ENCODE measurements around the gene ADAM12. TPM values are rescaled to one million over a fixed set of nuclear protein-coding genes. Genes with fewer than 3 reads are reported as not detected.

ADAM12 gene
- total RNA-seq, 1 experiment from 2014 or later: not detected

DNA sequence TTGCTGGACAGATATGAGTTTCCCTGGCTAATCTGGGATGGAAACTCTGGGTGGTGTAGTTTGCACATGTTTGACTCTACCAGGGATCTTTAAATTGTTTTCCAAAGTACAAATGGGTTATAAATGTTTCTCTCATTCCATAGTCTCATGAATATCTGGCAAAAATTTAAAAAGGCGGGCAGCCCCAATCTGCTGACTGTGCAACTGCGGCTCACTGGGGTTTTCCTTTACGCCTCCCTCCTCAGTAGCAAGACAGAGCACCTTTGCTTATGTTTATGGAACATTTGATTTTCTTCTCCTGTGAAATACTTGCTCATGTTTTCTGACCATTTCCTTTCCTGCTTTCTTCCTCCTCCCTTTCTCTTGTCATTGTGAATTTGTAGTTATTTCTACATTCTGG, 105.0 kb downstream of the ADAM12 start:
- in situ Hi-C loops (cut with HindIII; ENCODE audit: low sequenced_read_pairs): no loop called here
- no peak for DNase-seq (ENCODE audit: low spot score)

DNA sequence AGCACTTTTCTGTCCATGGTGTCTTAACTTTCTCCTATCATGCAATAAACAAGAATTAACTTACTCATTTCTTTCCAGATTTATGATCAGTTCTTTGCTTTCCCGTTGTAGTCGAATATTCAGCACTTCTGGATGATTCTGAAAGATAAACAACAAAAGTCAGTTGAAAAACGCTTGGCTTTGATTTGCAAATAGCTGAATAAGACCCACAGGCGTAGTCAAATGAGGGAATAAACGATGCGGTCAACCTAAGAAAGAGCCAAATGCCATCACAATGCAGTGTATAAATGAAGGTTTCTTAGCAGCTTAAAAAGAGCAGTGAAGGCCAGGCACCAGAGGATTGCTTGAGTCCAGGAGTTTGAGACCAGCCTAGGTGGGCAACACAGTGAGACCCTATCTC, 109.4 kb downstream of the ADAM12 start:
- in situ Hi-C loops (cut with HindIII; ENCODE audit: low sequenced_read_pairs): no loop called here
- no peak for DNase-seq (ENCODE audit: low spot score)

DNA sequence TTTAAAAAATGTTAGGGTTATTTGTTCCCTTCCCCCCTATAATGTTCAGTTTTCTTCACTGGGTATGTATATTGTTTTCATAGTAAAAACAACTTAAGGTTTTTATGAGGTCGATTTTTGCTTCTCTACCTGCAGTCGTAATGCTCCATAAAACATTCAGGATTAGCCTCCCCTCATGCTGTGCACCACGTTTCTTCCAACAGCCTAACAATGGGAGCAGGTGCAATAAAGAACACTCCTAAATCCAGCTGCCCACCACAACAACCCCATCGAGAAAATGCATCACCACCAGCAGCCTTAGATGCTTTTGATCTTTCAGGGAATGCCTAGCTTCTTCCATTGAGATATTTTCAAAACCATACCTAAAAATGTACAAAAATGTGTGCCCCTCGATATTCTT, 111.1 kb downstream of the ADAM12 start:
- in situ Hi-C loops (cut with HindIII; ENCODE audit: low sequenced_read_pairs): no loop called here
- no peak for DNase-seq (ENCODE audit: low spot score)

DNA sequence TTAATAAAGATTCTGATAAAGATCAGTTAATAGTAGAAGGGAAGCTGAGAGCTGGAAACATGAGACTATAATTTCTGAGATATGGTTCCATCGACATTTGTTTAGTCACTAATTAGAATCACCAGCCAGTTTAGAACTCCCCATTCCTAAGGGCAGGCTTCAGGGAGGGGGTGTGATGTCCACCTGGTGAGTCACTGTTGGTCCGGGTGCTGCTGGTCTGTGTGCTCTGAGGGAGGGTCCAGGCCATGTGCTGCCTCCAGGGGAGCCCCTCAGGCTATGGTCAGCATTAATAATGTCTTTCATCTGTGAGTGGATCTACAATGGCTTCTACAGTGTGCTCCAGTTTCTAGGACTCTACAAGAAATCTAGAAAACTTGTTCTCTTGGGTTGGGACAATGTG, 115.8 kb downstream of the ADAM12 start:
- in situ Hi-C loops (cut with HindIII; ENCODE audit: low sequenced_read_pairs): no loop called here
- DNase-seq (ENCODE audit: low spot score): no peak

DNA sequence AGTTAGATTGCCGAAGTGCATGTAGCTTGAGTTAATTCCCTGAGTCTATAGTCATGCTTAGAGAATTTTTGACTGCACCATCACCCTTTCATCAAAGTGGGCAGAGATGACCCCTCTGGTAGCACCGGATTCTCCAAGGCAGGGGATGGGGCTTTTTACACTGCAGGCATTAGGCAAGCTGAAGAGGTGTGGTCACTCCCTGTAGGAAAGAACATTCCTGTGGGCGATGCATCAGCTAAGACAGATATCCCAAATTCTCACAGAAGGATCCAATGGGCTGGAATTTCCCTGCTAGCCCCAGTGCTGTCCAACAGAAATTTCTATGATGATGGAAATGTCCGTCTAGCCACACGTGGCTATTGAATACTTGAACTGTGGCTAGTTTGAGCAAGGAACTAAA, 118.2 kb downstream of the ADAM12 start:
- no peak for DNase-seq (ENCODE audit: low spot score)
- in situ Hi-C loops (cut with HindIII; ENCODE audit: low sequenced_read_pairs): no loop called here

DNA sequence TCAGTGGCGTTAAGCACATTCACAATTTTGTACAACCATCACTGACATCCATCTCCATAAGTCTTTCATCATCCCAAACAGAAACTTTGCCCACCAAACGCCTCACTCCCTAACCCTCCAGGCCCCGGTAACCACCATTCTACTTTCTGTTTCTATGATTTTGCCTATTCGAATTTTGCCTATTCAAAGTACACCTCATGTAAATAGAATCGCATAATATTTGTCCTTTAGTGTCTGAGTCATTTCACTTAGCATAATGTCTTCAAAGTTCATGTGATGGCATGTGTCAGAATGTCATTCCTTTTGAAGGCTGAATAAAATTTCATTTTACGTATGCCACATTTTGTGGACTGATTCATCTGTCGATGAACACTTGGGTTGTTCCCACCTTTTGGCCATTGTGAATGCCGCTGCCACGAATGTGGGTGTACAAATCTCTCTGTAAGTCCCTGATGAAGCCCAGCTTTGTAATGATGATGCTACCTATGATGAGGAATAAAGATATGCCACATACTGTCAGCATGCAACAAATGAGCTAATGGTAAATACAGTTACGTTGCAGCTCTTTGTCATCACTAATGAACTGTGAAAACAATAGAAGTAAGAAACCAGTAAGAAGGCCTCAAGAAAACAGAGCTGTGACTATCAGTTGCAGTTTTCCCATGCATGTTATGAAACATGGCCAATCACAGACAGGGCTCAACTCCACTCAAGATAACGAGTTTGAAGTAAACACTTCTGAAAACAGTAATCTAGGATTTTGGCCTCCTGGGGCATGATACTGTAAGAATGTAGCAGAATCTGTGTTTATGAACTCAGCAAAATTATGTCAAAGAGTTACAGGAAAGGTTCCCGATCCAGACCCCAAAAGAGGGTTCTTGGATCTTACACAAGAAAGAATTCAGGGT, 120.0 kb downstream of the ADAM12 start:
- in situ Hi-C loops (cut with HindIII; ENCODE audit: low sequenced_read_pairs): no loop called here
- DNase-seq (ENCODE audit: low spot score): no peak

DNA sequence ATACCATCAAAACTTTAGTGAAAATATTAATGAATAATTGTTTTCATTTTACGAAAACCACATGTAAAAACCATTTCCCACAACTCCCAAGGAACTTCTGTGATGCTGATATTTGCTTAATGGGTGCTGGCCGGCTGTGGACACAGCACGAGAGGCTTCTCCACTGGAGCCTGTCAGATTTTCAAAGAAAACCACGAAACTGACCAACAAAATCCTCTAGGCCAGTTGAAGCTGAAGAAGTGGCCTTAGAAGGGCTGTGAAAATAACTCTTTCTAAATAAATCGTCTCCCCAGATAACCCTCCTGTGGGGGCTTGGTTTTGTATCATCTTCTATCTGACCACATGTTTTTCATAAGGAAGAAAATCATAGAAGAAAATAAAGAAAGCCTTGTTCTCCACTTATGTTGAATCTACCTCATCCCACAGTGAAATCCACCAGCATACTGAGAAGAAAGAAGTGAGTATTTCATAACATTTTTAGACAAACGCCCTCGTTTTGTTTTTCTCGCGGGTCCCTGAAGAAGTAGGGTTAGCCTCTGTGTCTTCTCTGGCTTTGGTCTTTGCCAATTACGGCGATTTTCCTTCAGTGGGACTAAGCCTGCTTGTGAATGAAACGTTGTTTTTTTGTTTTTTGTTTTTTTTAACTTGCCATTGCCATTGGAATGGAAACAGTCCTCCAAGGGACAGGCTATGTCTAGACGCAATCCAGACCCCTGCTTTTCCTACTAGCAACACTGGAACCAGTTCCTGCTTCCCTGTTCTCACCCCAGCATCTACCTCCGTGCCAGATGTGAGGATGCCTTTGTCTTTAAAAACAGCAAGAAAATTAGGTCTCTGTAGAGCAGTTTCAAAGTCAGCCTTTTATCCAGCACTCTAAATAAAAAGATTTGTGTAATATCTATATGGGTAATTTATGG, 123.9 kb downstream of the ADAM12 start:
- in situ Hi-C loops (cut with HindIII; ENCODE audit: low sequenced_read_pairs): no loop called here

DNA sequence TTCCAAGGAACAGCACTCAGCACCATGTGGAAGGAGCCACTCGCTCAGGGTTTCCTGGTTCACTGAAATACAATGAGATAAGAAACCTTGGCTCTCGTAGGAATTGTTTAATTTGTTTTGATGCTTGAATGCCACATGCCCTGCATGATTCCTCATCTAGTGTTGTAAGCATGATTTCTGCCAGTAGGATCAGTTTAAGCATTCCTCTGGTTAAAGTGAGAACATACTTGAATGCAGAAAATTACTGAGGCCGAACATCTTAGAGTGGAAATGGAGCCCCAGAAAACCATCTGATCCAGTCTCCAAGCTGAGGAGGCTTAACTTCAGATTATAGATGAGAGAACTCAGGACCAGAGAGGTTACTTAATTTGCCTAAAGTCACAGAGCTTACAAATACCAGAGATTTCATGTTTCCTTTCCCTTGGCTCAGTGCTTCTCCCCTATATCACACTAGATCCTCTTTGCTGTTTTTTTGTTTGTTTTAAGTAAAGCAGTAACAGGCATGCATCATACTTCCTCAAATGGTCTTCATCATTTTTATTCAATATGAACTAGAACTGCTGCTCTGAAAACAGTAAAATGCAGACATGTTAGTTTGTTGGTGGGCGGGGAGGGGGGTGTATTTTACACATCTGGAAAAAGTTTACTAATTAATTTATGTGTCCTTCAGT, 125.1 kb downstream of the ADAM12 start:
- DNase-seq (ENCODE audit: low spot score): no peak
- in situ Hi-C loops (cut with HindIII; ENCODE audit: low sequenced_read_pairs): no loop called here

More for the DNA sequence above, 123.9 kb downstream of the ADAM12 start:
- no peak for DNase-seq (ENCODE audit: low spot score)

DNA sequence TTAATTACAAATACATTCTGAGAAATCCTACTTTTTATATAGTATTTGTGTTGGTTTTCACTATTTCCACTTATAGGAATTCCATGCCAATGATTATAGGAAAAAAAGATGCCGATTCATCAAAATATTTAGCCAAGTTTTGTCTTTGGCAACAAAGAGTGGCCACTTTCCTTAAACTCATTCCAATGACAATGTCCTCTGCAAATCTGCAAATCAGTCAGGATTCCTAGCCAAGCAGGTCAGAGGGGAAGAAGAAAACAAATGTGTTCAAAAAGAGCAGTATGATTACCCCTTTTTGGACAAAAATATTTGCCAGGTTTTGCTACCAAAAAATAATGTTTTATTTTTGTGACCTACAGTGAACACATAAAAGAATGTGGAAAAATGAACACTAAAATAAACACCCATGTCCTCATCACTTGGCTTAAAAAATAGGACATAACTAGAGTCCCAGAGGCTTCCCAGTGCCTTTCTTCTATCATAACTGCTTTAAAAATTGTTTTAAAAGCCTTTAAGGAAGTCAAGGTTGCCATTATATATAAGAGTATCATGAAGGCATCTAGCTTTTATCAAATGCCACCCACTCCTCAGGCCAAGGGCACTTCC, 125.9 kb downstream of the ADAM12 start:
- in situ Hi-C loops (cut with HindIII; ENCODE audit: low sequenced_read_pairs): no loop called here
- DNase-seq (ENCODE audit: low spot score): no peak

DNA sequence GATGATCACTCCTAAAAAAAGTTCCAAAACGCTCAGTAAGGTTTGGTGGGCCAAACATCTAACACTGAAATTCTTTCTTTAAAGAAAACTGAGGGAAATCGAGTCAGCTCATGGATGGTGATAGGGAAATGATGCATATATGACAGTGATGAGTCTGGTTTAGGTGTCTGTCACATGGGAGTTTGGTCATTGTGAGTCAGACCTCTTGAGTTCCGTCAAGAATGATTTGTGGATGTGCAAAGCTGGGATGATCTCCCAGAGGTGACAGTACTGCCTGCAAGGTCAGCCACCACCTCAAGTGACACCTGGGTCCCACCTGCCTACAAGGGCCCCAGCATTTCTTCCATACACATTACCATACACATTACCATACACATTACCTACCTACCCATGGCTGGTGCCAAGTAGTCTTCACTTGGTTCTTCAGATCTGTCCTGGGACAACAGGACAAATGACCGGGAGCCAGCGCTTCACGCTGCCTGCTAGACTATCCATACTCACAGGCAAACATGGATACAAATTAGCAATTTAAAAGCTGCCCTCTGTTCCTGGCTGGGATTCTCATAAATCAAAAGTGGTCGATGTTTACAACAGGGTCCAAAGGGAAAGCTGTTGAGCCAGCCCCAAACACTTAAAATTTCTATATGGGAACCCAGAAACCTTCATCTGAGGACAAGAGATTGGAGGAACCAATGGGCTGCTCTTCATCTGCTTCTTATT, 128.4 kb downstream of the ADAM12 start:
- in situ Hi-C loops (cut with HindIII; ENCODE audit: low sequenced_read_pairs): no loop called here
- no peak for DNase-seq (ENCODE audit: low spot score)

DNA sequence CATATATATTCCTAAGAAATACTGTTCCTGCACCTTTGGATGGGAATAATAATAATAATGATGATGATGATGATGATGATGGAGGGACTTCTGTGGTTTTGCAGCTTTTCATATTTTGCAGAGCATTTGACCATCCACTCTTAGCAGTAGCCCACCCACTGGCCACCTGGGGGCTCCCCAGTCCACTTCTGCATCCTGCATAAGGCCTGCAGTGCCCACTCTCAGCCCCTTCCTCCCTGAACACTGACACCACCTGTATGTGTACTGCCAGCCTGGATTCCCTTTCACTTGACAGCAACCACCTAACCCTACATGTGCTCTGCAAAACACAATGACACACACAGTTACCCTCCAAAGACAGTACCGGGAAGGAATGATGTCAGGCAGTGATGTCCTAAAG, 131.4 kb downstream of the ADAM12 start:
- in situ Hi-C loops (cut with HindIII; ENCODE audit: low sequenced_read_pairs): no loop called here
- no peak for DNase-seq (ENCODE audit: low spot score)

DNA sequence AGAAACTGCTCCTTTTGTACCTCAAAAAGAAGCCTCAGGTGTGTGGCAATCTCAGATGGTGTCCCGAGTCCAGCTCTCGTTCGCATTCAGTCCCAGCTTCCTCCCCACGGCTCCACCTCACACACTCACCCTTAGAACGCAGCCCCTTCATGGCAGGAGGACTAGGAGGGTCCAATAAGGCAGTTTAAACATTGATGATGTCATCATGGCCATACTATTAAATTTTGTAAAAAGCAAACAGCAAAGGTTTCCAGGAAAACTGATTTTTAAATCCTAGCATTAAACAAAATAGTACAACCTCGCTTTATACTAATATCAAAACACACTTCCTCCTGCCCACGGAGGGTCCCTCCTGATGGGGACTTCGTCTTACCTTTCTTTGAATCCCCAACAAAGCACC, 133.0 kb downstream of the ADAM12 start:
- no peak for DNase-seq (ENCODE audit: low spot score)
- in situ Hi-C loops (cut with HindIII; ENCODE audit: low sequenced_read_pairs): no loop called here

DNA sequence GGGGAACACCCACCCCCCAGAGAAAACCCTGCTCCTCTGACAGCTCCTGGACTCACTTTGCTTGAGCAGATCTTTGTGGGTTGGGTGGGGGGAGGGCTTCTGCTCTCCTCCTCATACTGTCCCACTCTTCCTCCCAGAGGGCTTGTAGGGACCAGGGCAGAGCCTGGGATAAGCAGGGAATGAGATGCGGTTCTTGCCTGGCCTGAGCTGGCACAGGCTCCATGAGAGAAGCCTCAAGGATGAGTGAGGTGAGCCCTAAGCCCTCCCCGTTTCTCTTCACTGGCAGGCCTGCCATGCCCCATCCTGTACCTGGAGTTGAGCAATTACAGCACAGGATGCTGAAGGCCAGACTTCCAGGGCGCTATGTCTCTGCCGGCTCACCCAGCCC, 134.7 kb downstream of the ADAM12 start:
- in situ Hi-C loops (cut with HindIII; ENCODE audit: low sequenced_read_pairs): no loop called here
- DNase-seq (ENCODE audit: low spot score): no peak

DNA sequence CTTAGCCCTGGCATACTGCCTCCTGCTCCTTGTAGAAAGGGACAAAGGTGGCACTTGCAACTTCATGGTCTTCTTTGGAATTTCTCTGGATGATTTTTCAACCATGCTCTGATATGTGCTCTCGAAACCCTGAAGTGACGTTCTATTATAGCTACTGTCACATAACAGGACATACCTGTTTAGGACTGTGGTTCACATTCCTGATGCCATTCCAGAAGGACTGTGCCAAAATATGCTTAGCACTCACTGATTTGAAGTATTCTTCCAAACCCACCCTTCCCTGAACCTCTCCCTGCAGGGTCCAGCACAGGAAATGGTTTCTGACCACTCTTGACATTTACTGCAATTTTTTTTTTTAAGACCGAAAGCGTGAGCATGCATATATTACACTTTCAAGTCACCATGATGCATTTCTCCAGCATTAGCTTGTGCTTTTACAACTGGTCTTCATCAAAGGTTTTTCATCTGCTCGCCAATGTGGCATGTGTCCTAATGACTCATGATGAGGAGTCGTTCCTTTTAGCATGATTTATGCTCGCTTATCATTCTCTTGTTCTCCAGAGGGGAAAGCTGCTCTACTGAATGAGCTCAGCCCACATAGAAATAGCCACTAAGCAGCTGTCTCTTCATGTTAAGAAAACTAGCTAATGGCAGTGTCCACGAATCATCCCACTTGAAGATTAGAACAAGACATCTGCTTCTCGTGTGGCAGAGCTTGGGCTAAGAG, 135.2 kb downstream of the ADAM12 start:
- in situ Hi-C loops (cut with HindIII; ENCODE audit: low sequenced_read_pairs): no loop called here
- DNase-seq (ENCODE audit: low spot score): no peak

DNA sequence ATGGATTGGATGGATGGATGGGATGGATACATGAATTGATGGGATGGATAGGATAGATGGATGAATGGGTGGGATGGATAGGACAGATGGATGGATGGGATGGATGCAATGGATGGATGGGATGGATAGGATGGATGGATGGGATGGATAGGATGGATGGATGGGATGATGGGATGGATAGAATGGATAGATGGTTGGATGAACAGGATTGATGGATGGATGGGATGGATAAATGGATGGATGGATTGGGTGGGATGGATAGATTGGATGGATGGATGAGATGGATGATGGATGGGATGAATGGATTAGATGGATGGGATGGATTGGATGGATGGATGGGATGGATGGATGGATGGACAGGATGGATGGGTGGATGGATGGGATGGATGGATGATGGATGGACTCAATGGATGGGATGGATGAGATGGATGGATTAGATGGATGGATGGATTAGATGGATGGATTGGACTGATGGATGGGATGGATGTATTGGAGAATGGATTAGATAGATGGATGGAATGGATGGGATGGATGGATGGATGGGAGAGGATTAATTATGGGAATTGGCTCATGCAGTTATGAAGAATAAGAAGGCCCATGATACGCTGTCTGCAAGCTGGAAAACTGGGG, 136.4 kb downstream of the ADAM12 start:
- no peak for DNase-seq (ENCODE audit: low spot score)
- in situ Hi-C loops (cut with HindIII; ENCODE audit: low sequenced_read_pairs): no loop called here

DNA sequence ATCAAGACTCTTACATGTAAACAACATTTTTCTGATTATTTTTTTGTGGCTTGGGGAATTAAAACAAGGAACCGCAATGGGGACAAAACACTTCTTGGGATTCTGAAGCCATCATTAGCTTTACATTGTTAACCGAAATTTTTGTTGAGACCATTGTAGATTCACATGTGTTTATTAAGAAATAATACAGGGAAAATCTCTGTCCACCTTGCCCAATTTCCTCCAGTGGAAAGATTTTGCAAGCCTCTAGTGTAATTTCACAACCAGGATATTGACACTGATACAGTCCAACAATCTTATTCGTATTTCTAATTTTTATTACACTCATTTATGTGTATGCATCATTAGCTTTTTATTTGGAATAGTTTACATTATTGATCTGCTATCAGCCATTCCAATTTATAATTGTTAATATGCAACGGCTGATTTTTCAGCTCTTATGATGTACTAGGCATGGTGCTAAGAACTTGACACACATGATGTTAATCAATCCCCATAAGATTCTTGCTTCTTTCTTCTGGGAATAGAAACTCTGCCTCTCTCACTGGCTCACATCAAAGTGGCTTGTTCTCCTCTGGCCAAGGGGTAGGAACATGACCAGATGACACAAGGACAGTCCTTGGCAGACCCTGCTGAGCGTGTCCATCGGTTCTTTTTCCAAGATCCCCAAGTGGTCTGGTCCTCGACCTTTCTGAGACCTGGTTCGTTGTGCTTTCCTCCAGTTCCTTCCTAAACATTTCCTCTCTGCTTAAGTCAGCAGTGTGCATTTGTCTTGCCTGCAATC, 137.6 kb downstream of the ADAM12 start:
- in situ Hi-C loops (cut with HindIII; ENCODE audit: low sequenced_read_pairs): no loop called here
- no peak for DNase-seq (ENCODE audit: low spot score)

DNA sequence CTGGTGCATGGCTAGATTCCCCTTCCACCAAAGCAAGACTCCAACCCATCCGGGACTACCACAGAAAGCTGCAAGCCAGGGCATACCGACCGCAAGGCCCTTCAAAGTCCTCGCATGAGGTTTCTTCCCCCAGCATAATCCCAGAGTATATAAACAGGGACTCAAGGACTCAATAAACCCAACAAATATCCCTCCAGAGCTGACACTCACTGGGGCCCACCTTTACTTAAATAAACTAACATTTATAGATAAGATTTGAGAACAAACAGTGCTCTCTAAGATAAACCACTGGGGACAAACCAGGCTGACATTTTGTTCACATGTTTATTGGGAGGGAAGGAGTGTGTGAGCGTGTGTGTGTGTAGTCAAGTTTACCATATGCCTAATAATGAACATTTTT, 138.2 kb downstream of the ADAM12 start:
- DNase-seq (ENCODE audit: low spot score): no peak
- in situ Hi-C loops (cut with HindIII; ENCODE audit: low sequenced_read_pairs): no loop called here
